SK-N-SH (cell line): Measurements from ENCODE around the gene SMIM24. TPM values are rescaled to one million over a fixed set of nuclear protein-coding genes. Genes with fewer than 3 reads are reported as not detected.

Experiments used
- CTCF ChIA-PET: fragments of 300-600, 350-600 bp; formaldehyde crosslinking; extraction: SDS; loops from one replicate; lab custom pipeline; 2021; lab: Yijun Ruan, JAX
- POLR2A ChIA-PET: fragments of 350-600 bp; sonication (Branson Sonifier 250); formaldehyde crosslinking; extraction: SDS; loops from one replicate; lab custom pipeline; 2020; ENCODE audit warnings: antibody characterized with exemption, inconsistent platforms; lab: Yijun Ruan, JAX
- DNase-seq: peaks from one replicate; pipeline ENCODE4 v3.0.0; 2012
- H2AFZ ChIP-seq: fragments of 200-600 bp; sonication (generic); 2 replicates; pipeline ENCODE4 v1.8.1; 2016; ENCODE audit warnings: antibody characterized with exemption, mild to moderate bottlenecking, low read depth
- H3F3A ChIP-seq: fragments of 200-600 bp; sonication (generic); replicated peaks from 2 replicates; pipeline ENCODE3; 2016; ENCODE audit warnings: antibody characterized with exemption, mild to moderate bottlenecking; ENCODE audit not compliant: insufficient read depth
- H3K27ac ChIP-seq, 2 experiments: fragments of 200-500 bp in 1 of 2; fragments of 200-600 bp in 1 of 2; sonication (Bioruptor generic) in 1 of 2; sonication (generic), shearing (Covaris generic) in 1 of 2; 2 replicates each; pipeline versions ENCODE4 v1.5.1 to v1.6.1; 2014 to 2016; ENCODE audit warnings: low read depth in 2 of 2, inconsistent platforms in 1 of 2, low read length in 1 of 2, mild to moderate bottlenecking in 1 of 2, mixed read lengths in 1 of 2
- H3K27me3 ChIP-seq: fragments of 200-600 bp; sonication (generic), shearing (Covaris generic); 2 replicates; pipeline ENCODE4 v1.6.1; 2016; ENCODE audit warnings: mixed run types; ENCODE audit not compliant: insufficient read depth
- H3K36me3 ChIP-seq, 2 experiments: fragments of 200-500 bp in 1 of 2; fragments of 200-600 bp in 1 of 2; sonication (Bioruptor generic) in 1 of 2; sonication (generic) in 1 of 2; replicated peaks in 1 of 2; 2 replicates each; pipeline versions ENCODE3 to v1.5.1; 2014 to 2016; ENCODE audit warnings: low read length in 1 of 2, mild to moderate bottlenecking in 1 of 2; ENCODE audit not compliant: insufficient read depth in 2 of 2, control insufficient read depth in 1 of 2
- H3K4me1 ChIP-seq, 2 experiments: fragments of 200-500 bp in 1 of 2; fragments of 200-600 bp in 1 of 2; sonication (Bioruptor generic) in 1 of 2; sonication (generic), shearing (Covaris generic) in 1 of 2; 2 replicates each; pipeline versions ENCODE4 v1.5.1 to v1.6.1; 2014 to 2016; ENCODE audit warnings: low read depth in 1 of 2, low read length in 1 of 2, mixed run types in 1 of 2; ENCODE audit not compliant: insufficient read depth in 2 of 2, control insufficient read depth in 1 of 2
- H3K4me2 ChIP-seq: fragments of 200-600 bp; sonication (generic), shearing (Covaris generic); 2 replicates; pipeline ENCODE4 v1.6.1; 2017; ENCODE audit warnings: mixed run types
- H3K4me3 ChIP-seq, 2 experiments: fragments of 200-500 bp in 1 of 2; fragments of 200-600 bp in 1 of 2; sonication (Bioruptor generic) in 1 of 2; sonication (generic), shearing (Covaris generic) in 1 of 2; 2 replicates each; pipeline versions ENCODE4 v1.5.1 to v1.8.1; 2014 to 2016; ENCODE audit warnings: low read depth in 2 of 2, inconsistent platforms in 1 of 2, low read length in 1 of 2, mild to moderate bottlenecking in 1 of 2, mixed read lengths in 1 of 2, moderate library complexity in 1 of 2
- H3K79me2 ChIP-seq: fragments of 200-600 bp; sonication (generic); 2 replicates; pipeline ENCODE4 v1.8.1; 2017; ENCODE audit warnings: mild to moderate bottlenecking; ENCODE audit not compliant: insufficient read depth
- H3K9ac ChIP-seq: fragments of 200-600 bp; sonication (generic); 2 replicates; pipeline ENCODE4 v1.6.1; 2017; ENCODE audit warnings: mixed run types
- H3K9me2 ChIP-seq: fragments of 200-600 bp; sonication (generic); 2 replicates; pipeline ENCODE4 v1.6.1; 2017; ENCODE audit warnings: mixed run types
- H3K9me3 ChIP-seq: fragments of 200-600 bp; sonication (generic); 2 replicates; pipeline ENCODE4 v1.6.1; 2017; ENCODE audit warnings: mixed run types, mild to moderate bottlenecking, moderate library complexity
- H4K20me1 ChIP-seq: fragments of 200-600 bp; sonication (generic); 2 replicates; pipeline ENCODE4 v1.6.1; 2017; ENCODE audit warnings: mild to moderate bottlenecking, mixed run types; ENCODE audit not compliant: insufficient read depth
- EP300 ChIP-seq, 2 experiments: IDR thresholded peaks; 2 replicates each; pipeline versions ENCODE4 v1.4.0 to v1.6.1; 2012; ENCODE audit warnings: borderline replicate concordance in 1 of 2, low read depth in 1 of 2, low read length in 1 of 2
- EZH2phosphoT487 ChIP-seq: fragments of 200-600 bp; sonication (generic); IDR thresholded peaks from 2 replicates; pipeline ENCODE4 v1.6.1; 2017; ENCODE audit warnings: low read depth, mixed run types, mild to moderate bottlenecking, antibody characterized with exemption, moderate library complexity, borderline replicate concordance
- FOSL2 ChIP-seq: IDR thresholded peaks from 2 replicates; pipeline ENCODE4 v1.4.0; 2012; ENCODE audit warnings: low read depth, mild to moderate bottlenecking, moderate library complexity, borderline replicate concordance
- JUND ChIP-seq: IDR thresholded peaks from 2 replicates; pipeline ENCODE4 v1.4.0; 2012
- MXI1 ChIP-seq: IDR thresholded peaks from 2 replicates; pipeline ENCODE4 v1.6.1; 2012; ENCODE audit warnings: mild to moderate bottlenecking, low read depth, low read length, improper control_type of control experiment
- POLR2AphosphoS5 ChIP-seq: IDR thresholded peaks from 2 replicates; pipeline ENCODE4 v1.6.1; 2012; ENCODE audit warnings: low read depth, low read length
- RXRA ChIP-seq: IDR thresholded peaks from 2 replicates; pipeline ENCODE4 v1.4.0; 2012; ENCODE audit warnings: low read depth, mild to moderate bottlenecking, borderline replicate concordance
- SIN3A ChIP-seq: IDR thresholded peaks from 2 replicates; pipeline ENCODE4 v1.6.1; 2012; ENCODE audit warnings: low read depth, mild to moderate bottlenecking, low read length, moderate library complexity, borderline replicate concordance
- TAF1 ChIP-seq: IDR thresholded peaks from 2 replicates; pipeline ENCODE4 v1.6.1; 2012; ENCODE audit warnings: low read depth, mild to moderate bottlenecking, low read length, moderate library complexity, borderline replicate concordance
- TCF12 ChIP-seq: IDR thresholded peaks from 2 replicates; pipeline ENCODE4 v1.4.0; 2012
- WGBS: methylation state at CpG from one replicate; pipeline ENCODE4 v1.1.6; 2017; ENCODE audit warnings: low lambda C conversion rate; 5-methylcytosine and 5-hydroxymethylcytosine counted together
- polyA plus RNA-seq, 3 experiments: library from polyadenylated mRNA; depleted of rRNA; stranded (reverse); fragments of >200 nt; gene quantifications; 2 replicates each; pipeline ENCODE4 v1.2.3, GENCODE V29; 2012
- TF ChIP-seq, protein P1 (sequence below): IDR thresholded peaks from 2 replicates; pipeline ENCODE4 v1.6.1; 2012; ENCODE audit warnings: mild to moderate bottlenecking, low read depth, low read length, moderate library complexity
- TF ChIP-seq, protein P2 (sequence below): IDR thresholded peaks from 2 replicates; pipeline ENCODE4; 2012

Gene SMIM24
- polyA plus RNA-seq, 1 of the 3 experiments (the other 2 are of a cell fraction), result 0.12 TPM

DNA sequence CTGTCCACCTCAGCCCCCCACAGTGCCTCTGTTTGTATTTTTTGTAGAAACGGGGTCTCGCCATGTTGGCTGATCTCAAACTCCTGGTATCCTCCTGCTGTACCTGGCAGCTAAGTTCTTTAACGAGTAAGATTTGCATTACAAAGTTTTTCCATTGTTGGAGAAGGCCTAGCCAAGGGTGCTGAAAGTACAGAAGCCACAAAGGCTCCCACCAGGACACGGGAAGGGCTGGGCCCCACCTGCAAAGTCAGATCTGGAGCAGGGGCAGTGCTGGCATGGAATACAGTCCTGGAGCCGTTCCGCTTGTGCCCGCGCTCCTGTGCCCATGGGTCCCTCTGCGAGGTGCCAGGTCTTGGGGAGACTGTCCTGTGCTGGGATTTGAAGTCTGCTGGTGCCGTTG, 37.9 kb upstream of the SMIM24 start:
- no peak for DNase-seq
- Histone ChIP-seq H3K79me2 (peaks cover 98% of the 10 kb centered on the region), H3K9me2 (no peaks in the 10 kb centered on the region), H3K9ac (no peak overlapping the region), H3K4me2 (no peak overlapping the region), H2AFZ (no peak overlapping the region), H3K36me3 (peaks cover 3 to 11% of the 10 kb centered on the region in 2 experiments), H3K27ac (no peak overlapping the region), H3K27me3 (no peaks in the 10 kb centered on the region), H3K9me3 (no peaks in the 10 kb centered on the region), H3K4me1 (peaks cover 0 to 20% of the 10 kb centered on the region in 2 experiments; a peak in 1 of 4 replicates), H3F3A (no peaks in the 10 kb centered on the region), H4K20me1 (peaks cover 92% of the 10 kb centered on the region)
- CTCF ChIA-PET, result interaction anchor here (1.7 kb wide), 1 partner anchor 27 kb away, joined by 9 read pairs; no protein-coding TSS in a partner anchor
- 96% methylated on average over 5 of the region's 10 CpGs for WGBS
- no peak for TF ChIP-seq EP300 (IDR thresholded peaks at IDR 0.05; ENCODE audit: borderline replicate concordance in 1 of 2, low read depth in 1 of 2, low read length in 1 of 2)
- no peak for TF ChIP-seq EZH2phosphoT487
- TF ChIP-seq, all 33 proteins: peak for 0
- no peak overlapping the region for H3K4me3 ChIP-seq
- POLR2A ChIA-PET, result no interaction called here

DNA sequence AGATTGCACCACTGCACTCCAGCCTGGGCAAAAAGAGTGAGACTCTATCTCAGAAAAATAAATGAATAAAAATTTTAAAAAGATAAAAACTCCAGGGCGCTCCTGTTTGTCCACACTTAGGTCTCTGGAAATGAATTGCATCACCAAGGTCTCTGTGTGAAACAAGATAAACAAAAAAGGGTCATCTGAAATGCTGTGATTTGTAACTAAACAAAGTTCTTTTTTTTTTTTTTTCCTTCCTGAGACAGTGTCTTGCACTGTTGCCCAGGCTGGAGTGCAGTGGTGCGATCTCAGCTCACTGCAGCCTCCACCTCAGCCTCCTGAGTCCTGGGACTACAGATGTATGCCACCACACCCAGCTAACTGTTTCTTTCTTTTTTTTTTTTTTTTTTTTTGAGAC, 37.3 kb upstream of the SMIM24 start:
- H2AFZ ChIP-seq, result no peak overlapping the region
- H3K9me3 ChIP-seq, result no peaks in the 10 kb centered on the region
- TF ChIP-seq EP300 (IDR thresholded peaks at IDR 0.05; ENCODE audit: borderline replicate concordance in 1 of 2, low read depth in 1 of 2, low read length in 1 of 2) (no peak), POLR2AphosphoS5 (no peak), MXI1 (no peak), FOSL2 (no peak), SIN3A (no peak), JUND (no peak), RXRA (no peak), TCF12 (no peak), TAF1 (no peak)
- TF ChIP-seq, protein P1, sequence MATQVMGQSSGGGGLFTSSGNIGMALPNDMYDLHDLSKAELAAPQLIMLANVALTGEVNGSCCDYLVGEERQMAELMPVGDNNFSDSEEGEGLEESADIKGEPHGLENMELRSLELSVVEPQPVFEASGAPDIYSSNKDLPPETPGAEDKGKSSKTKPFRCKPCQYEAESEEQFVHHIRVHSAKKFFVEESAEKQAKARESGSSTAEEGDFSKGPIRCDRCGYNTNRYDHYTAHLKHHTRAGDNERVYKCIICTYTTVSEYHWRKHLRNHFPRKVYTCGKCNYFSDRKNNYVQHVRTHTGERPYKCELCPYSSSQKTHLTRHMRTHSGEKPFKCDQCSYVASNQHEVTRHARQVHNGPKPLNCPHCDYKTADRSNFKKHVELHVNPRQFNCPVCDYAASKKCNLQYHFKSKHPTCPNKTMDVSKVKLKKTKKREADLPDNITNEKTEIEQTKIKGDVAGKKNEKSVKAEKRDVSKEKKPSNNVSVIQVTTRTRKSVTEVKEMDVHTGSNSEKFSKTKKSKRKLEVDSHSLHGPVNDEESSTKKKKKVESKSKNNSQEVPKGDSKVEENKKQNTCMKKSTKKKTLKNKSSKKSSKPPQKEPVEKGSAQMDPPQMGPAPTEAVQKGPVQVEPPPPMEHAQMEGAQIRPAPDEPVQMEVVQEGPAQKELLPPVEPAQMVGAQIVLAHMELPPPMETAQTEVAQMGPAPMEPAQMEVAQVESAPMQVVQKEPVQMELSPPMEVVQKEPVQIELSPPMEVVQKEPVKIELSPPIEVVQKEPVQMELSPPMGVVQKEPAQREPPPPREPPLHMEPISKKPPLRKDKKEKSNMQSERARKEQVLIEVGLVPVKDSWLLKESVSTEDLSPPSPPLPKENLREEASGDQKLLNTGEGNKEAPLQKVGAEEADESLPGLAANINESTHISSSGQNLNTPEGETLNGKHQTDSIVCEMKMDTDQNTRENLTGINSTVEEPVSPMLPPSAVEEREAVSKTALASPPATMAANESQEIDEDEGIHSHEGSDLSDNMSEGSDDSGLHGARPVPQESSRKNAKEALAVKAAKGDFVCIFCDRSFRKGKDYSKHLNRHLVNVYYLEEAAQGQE, result no peak
- TF ChIP-seq, protein P2, sequence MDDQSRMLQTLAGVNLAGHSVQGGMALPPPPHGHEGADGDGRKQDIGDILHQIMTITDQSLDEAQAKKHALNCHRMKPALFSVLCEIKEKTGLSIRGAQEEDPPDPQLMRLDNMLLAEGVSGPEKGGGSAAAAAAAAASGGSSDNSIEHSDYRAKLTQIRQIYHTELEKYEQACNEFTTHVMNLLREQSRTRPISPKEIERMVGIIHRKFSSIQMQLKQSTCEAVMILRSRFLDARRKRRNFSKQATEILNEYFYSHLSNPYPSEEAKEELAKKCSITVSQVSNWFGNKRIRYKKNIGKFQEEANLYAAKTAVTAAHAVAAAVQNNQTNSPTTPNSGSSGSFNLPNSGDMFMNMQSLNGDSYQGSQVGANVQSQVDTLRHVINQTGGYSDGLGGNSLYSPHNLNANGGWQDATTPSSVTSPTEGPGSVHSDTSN, result no peak
- H3K9ac ChIP-seq, result no peak overlapping the region
- no peak overlapping the region for H3K4me3 ChIP-seq
- peaks cover 100% of the 10 kb centered on the region for H3K79me2 ChIP-seq
- peaks cover 96% of the 10 kb centered on the region for H4K20me1 ChIP-seq
- no peak for DNase-seq
- no peaks in the 10 kb centered on the region for H3K27me3 ChIP-seq
- peaks cover 3 to 9% of the 10 kb centered on the region in 2 experiments for H3K36me3 ChIP-seq
- CTCF ChIA-PET, result interaction anchor here (1.7 kb wide), 1 partner anchor 28 kb away, joined by 9 read pairs; no protein-coding TSS in a partner anchor
- WGBS, result 97% methylated on average over 2 of the region's 2 CpGs
- POLR2A ChIA-PET, result no interaction called here
- H3K4me2 ChIP-seq, result no peak overlapping the region
- H3F3A ChIP-seq, result no peaks in the 10 kb centered on the region
- no peaks in the 10 kb centered on the region for H3K9me2 ChIP-seq
- no peak overlapping the region for H3K27ac ChIP-seq
- H3K4me1 ChIP-seq, result peaks cover 0 to 20% of the 10 kb centered on the region in 2 experiments; a peak in 1 of 4 replicates
